Endothelial cell of umbilical vein (primary cell): ENCODE results near the gene TGM4. TPM values are rescaled to one million over a fixed set of nuclear protein-coding genes. Genes with fewer than 3 reads are reported as not detected.

ENCODE experiments used
- BruUV-seq: library from RNA; stranded (reverse); fragments of 400-500 nt; replicated peaks from 2 replicates; lab custom pipeline; 2021; lab: Mats Ljungman, UMichigan
- CTCF ChIA-PET: fragments of 300-600, 350-600 bp; sonication (Branson Sonifier 250); formaldehyde crosslinking; loops from one replicate; lab custom pipeline; 2021; ENCODE audit warnings: antibody characterized with exemption, inconsistent platforms; lab: Charles Lee
- POLR2A ChIA-PET: fragments of 300-600, 350-600 bp; sonication (Branson Sonifier 250); formaldehyde crosslinking; loops from one replicate; lab custom pipeline; 2021; ENCODE audit warnings: antibody characterized with exemption, inconsistent platforms; lab: Charles Lee
- DNase-seq: peaks from one replicate; pipeline ENCODE4 v3.0.0-alpha.2; 2011; ENCODE audit warnings: low read depth, low spot score
- FAIRE-seq: peaks from 2 replicates; lab custom pipeline; 2011; peaks lifted over from hg19 to GRCh38; lab: Jason Lieb, UNC
- H2AFZ ChIP-seq: 2 replicates; pipeline ENCODE4 v1.6.0; 2012; ENCODE audit warnings: low read depth, low read length, control low read depth, inconsistent platforms
- H3K27ac ChIP-seq: 2 replicates; pipeline ENCODE4 v1.5.1; 2011; ENCODE audit warnings: low read depth, mild to moderate bottlenecking, control low read depth, low read length, moderate library complexity; ENCODE audit not compliant: insufficient read depth
- H3K27me3 ChIP-seq, 2 experiments: 2 replicates each; pipeline versions ENCODE4 v1.6.0 to v1.6.1; 2011; ENCODE audit warnings: low read length in 2 of 2, mixed read lengths in 1 of 2; ENCODE audit not compliant: control insufficient read depth in 2 of 2, insufficient read depth in 2 of 2
- H3K36me3 ChIP-seq, 2 experiments: 2 replicates in 1 of 2; 3 replicates in 1 of 2; pipeline ENCODE4 v1.5.1; 2011; ENCODE audit warnings: low read length in 2 of 2, mild to moderate bottlenecking in 1 of 2, moderate library complexity in 1 of 2; ENCODE audit not compliant: control insufficient read depth in 2 of 2, insufficient read depth in 2 of 2; ENCODE audit errors: extremely low read depth in 1 of 2
- H3K4me1 ChIP-seq: 3 replicates; pipeline ENCODE4 v1.5.1; 2011; ENCODE audit warnings: mild to moderate bottlenecking, low read length; ENCODE audit not compliant: control insufficient read depth, insufficient read depth; ENCODE audit errors: extremely low read depth
- H3K4me2 ChIP-seq: 2 replicates; pipeline ENCODE4 v1.6.1; 2011; ENCODE audit warnings: low read length, control low read depth, mixed read lengths; ENCODE audit not compliant: insufficient read depth
- H3K4me3 ChIP-seq, 3 experiments: fragments of 200-600 bp in 1 of 3; sonication (generic), shearing (Covaris generic) in 1 of 3; replicated peaks in 1 of 3; 2 replicates each; pipeline ENCODE4 v1.5.1; 2011 to 2016; ENCODE audit warnings: control low read depth in 3 of 3, low read length in 3 of 3, mild to moderate bottlenecking in 2 of 3, inconsistent platforms in 1 of 3, low read depth in 1 of 3, moderate library complexity in 1 of 3; ENCODE audit not compliant: insufficient read depth in 1 of 3
- H3K79me2 ChIP-seq: 2 replicates; pipeline ENCODE4 v1.6.0; 2012; ENCODE audit warnings: low read length, inconsistent platforms; ENCODE audit not compliant: control insufficient read depth, insufficient read depth
- H3K9ac ChIP-seq: replicated peaks from 2 replicates; pipeline ENCODE3; 2011; ENCODE audit warnings: low read length, control low read depth; ENCODE audit not compliant: insufficient read depth; ENCODE audit errors: extremely low read depth
- H3K9me1 ChIP-seq: replicated peaks from 3 replicates; pipeline ENCODE4 v1.6.0; 2011; ENCODE audit warnings: mild to moderate bottlenecking, low read length; ENCODE audit not compliant: control insufficient read depth, insufficient read depth; ENCODE audit errors: extremely low read depth
- H3K9me3 ChIP-seq: replicated peaks from 2 replicates; pipeline ENCODE4 v1.5.1; 2012; ENCODE audit warnings: low read length, inconsistent platforms; ENCODE audit not compliant: control insufficient read depth, insufficient read depth
- H4K20me1 ChIP-seq: replicated peaks from 2 replicates; pipeline ENCODE3; 2011; ENCODE audit warnings: mild to moderate bottlenecking, low read length; ENCODE audit not compliant: control insufficient read depth, insufficient read depth; ENCODE audit errors: extremely low read depth
- EZH2 ChIP-seq: IDR thresholded peaks from 2 replicates; pipeline ENCODE4 v1.6.1; 2012; ENCODE audit warnings: borderline replicate concordance, low read depth, mild to moderate bottlenecking, moderate library complexity, low read length, inconsistent platforms; ENCODE audit not compliant: severe bottlenecking
- FOS ChIP-seq: IDR thresholded peaks from 2 replicates; pipeline ENCODE4 v1.6.1; 2011; ENCODE audit warnings: mild to moderate bottlenecking, low read length, moderate library complexity, borderline replicate concordance; ENCODE audit not compliant: insufficient read depth
- GATA2 ChIP-seq: IDR thresholded peaks from 2 replicates; pipeline ENCODE4 v1.7.0; 2011; ENCODE audit warnings: low read depth, mild to moderate bottlenecking, moderate library complexity, mixed read lengths, low read length; ENCODE audit not compliant: insufficient read length, insufficient read depth
- JUN ChIP-seq: IDR thresholded peaks from 2 replicates; pipeline ENCODE4 v1.6.1; 2011; ENCODE audit warnings: borderline replicate concordance, low read depth; ENCODE audit not compliant: insufficient read length, insufficient read depth
- MYC ChIP-seq: IDR thresholded peaks from one replicate; pipeline ENCODE4 v1.6.1; 2011; ENCODE audit warnings: mild to moderate bottlenecking, low read depth, low read length
- POLR2A ChIP-seq: IDR thresholded peaks from 2 replicates; pipeline ENCODE4 v1.6.1; 2012; ENCODE audit warnings: low read depth, mild to moderate bottlenecking, control low read depth, low read length
- POLR2AphosphoS5 ChIP-seq: IDR thresholded peaks from 2 replicates; pipeline ENCODE4 v1.6.1; 2012; ENCODE audit warnings: low read depth, mild to moderate bottlenecking, control low read depth, low read length, moderate library complexity; ENCODE audit not compliant: insufficient read depth
- dilution Hi-C: fragments of 300-500 bp; cut with MboI; formaldehyde crosslinking; loops from one replicate; pipeline ENCODE4 v1.15.0; 2019; ENCODE audit warnings: low sequenced_read_pairs; ENCODE audit not compliant: extremely low pct_ligation_motif_present
- intact Hi-C: fragments of 100-400 bp; cut with micrococcal nuclease; formaldehyde crosslinking; loops from one replicate; pipeline ENCODE4 v1.10.0; 2022
- polyA plus RNA-seq, 4 experiments: library from polyadenylated mRNA; depleted of rRNA in 3 of 4; stranded (reverse) in 3 of 4; unstranded in 1 of 4; fragments of >200 nt; gene quantifications; 2 replicates each; pipeline versions ENCODE4 v1.2.1 to v1.2.3, GENCODE V29; 2011 to 2012; ENCODE audit warnings: missing spikeins in 1 of 4
- total RNA-seq: library from RNA; stranded (reverse); gene quantifications from 2 replicates; pipeline ENCODE4 v1.2.3, GENCODE V29; 2021
- TF ChIP-seq, protein P1 (sequence below), 2 donors: IDR thresholded peaks; 1 replicate in 1 of 2; 2 replicates in 1 of 2; pipeline ENCODE4 v1.5.1; 2011; ENCODE audit warnings: low read length in 2 of 2, mild to moderate bottlenecking in 2 of 2, moderate library complexity in 2 of 2, control low read depth in 1 of 2, inconsistent platforms in 1 of 2, low read depth in 1 of 2; ENCODE audit not compliant: insufficient read depth in 1 of 2; ENCODE audit errors: extremely low read depth in 1 of 2
- TF ChIP-seq, protein P2 (sequence below): IDR thresholded peaks from 2 replicates; pipeline ENCODE4 v1.6.1; 2011; ENCODE audit not compliant: insufficient read depth, insufficient read length

TGM4 gene
- total and polyA plus RNA-seq, 2 donors (not counting 3 experiments of a cell fraction or from before 2014, with no cell fraction given) = 0.11 to 0.24 TPM

DNA sequence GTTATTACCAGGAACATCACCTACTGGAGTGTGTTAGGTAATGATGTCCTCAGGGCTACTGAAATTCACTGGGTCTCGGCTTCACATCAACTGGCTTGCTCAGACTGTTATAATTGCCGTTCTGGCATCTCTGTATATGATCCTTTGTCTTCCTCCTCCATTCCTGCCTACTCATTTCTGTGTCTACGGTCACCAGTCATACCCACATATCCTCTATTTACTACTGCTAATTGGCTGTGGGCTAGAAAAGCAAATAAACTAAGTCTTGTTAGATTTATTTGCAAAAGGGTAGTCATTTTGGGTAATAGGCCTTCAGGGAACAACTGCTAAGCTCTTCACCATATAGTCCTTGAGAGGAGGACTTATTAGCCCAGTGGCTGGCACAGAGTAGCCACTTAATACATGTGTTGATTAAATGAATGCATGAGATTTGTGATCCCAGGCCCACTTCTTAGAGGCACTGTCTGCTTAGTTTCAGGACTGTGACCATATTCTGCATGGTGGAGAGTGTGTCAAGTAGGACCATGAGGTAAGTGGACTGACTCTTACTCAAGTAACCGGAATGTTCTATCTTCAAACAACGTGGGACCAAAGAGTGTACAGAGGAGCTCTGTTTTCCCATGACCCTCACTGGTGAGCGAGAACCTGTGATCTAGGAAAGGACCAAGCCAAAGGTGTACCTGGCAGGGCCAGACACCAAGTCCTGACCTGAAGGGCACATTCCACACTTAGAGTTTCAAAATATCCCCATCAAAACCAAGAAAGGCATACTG lies 88.4 kb downstream of the TGM4 start:
- Histone ChIP-seq H3K27ac (no peak overlapping the region), H4K20me1 (no peaks in the 10 kb centered on the region), H3K4me1 (peaks cover 3% of the 10 kb centered on the region), H3K79me2 (peaks cover 29% of the 10 kb centered on the region), H3K9ac (no peak overlapping the region), H3K4me2 (no peak overlapping the region), H3K36me3 (peaks cover 0 to 2% of the 10 kb centered on the region in 2 experiments), H3K27me3 (no peaks in the 10 kb centered on the region), H3K9me3 (no peaks in the 10 kb centered on the region), H2AFZ (no peak overlapping the region), H3K4me3 (no peak overlapping the region), H3K9me1 (no peaks in the 10 kb centered on the region)
- TF ChIP-seq, protein P1, sequence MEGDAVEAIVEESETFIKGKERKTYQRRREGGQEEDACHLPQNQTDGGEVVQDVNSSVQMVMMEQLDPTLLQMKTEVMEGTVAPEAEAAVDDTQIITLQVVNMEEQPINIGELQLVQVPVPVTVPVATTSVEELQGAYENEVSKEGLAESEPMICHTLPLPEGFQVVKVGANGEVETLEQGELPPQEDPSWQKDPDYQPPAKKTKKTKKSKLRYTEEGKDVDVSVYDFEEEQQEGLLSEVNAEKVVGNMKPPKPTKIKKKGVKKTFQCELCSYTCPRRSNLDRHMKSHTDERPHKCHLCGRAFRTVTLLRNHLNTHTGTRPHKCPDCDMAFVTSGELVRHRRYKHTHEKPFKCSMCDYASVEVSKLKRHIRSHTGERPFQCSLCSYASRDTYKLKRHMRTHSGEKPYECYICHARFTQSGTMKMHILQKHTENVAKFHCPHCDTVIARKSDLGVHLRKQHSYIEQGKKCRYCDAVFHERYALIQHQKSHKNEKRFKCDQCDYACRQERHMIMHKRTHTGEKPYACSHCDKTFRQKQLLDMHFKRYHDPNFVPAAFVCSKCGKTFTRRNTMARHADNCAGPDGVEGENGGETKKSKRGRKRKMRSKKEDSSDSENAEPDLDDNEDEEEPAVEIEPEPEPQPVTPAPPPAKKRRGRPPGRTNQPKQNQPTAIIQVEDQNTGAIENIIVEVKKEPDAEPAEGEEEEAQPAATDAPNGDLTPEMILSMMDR (IDR thresholded peaks at IDR 0.05; ENCODE audit: extremely low read depth in 1 of 2, insufficient read depth in 1 of 2, low read depth in 1 of 2, low read length in 2 of 2) = no peak
- TF ChIP-seq POLR2AphosphoS5 (no peak), EZH2 (no peak), JUN (no peak), POLR2A (no peak), GATA2 (no peak), MYC (no peak), FOS (no peak)
- TF ChIP-seq, protein P2, sequence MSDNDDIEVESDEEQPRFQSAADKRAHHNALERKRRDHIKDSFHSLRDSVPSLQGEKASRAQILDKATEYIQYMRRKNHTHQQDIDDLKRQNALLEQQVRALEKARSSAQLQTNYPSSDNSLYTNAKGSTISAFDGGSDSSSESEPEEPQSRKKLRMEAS = no peak
- no peak for FAIRE-seq
- dilution Hi-C loops (no loop called here), intact Hi-C loops (no loop called here)
- CTCF ChIA-PET = interaction anchor here (1.1 kb wide), 1 partner anchor 8 kb away, joined by 3 read pairs; no protein-coding TSS in a partner anchor
- POLR2A ChIA-PET = interaction anchor here (0.9 kb wide), 1 partner anchor 997 kb away, joined by 3 read pairs; no protein-coding TSS in a partner anchor
- no TSS peak for BruUV-seq
- no peak for DNase-seq
